ENCODE measurements around the gene DGAT2. TPM values are rescaled to one million over a fixed set of nuclear protein-coding genes. Genes with fewer than 3 reads are reported as not detected.

Gene DGAT2
- total and polyA plus RNA-seq, 4 donors, result 57.2 to 152 (median 108) TPM

- H3K9ac ChIP-seq (ENCODE audit: low read depth in 1 of 2, low read length in 2 of 2), result no peak overlapping the region
- no peak for TF ChIP-seq JUND (IDR thresholded peaks at IDR 0.05)
- TF ChIP-seq YY1 (IDR thresholded peaks at IDR 0.05), result no peak
- TF ChIP-seq ZBTB33 (IDR thresholded peaks at IDR 0.05), result no peak
- no peak for TF ChIP-seq ATF3 (IDR thresholded peaks at IDR 0.05)
- TF ChIP-seq TAF1 (conservative IDR thresholded peaks at IDR 0.05), result no peak
- no peak for TF ChIP-seq HNF4A (conservative IDR thresholded peaks at IDR 0.05)
- TF ChIP-seq REST (IDR thresholded peaks at IDR 0.05), result no peak
- H3K4me3 ChIP-seq (ENCODE audit: low read depth in 1 of 3, low read length in 3 of 3), result no peak overlapping the region
- H3K9me3 ChIP-seq (ENCODE audit: control insufficient read depth in 4 of 4, low read length in 3 of 4), result no peaks in the 10 kb centered on the region
- DNase-seq (ENCODE audit: low spot score), result no peak
- 82% methylated on average over 8 of the region's 8 CpGs for WGBS
- H3K27ac ChIP-seq (ENCODE audit: low read depth in 1 of 2, low read length in 2 of 2), result no peak overlapping the region
- H3K4me1 ChIP-seq (ENCODE audit: control insufficient read depth in 4 of 4, insufficient read depth in 4 of 4, low read length in 3 of 4), result peaks cover 7 to 53% (median 44%) of the 10 kb centered on the region in 4 donors
- peaks cover 2 to 40% (median 14%) of the 10 kb centered on the region in 4 donors for H3K36me3 ChIP-seq (ENCODE audit: control insufficient read depth in 4 of 4, insufficient read depth in 3 of 4, low read depth in 1 of 4, low read length in 3 of 4)
- no peaks in the 10 kb centered on the region for H3K27me3 ChIP-seq (ENCODE audit: control insufficient read depth in 4 of 4, insufficient read depth in 4 of 4, low read length in 3 of 4)
Measured at GRCh38 chr11:75797116-75797515, 28.5 kb downstream of the DGAT2 start.

- no peak for DNase-seq (ENCODE audit: low spot score)
Measured at GRCh38 chr11:75797792-75798191, 29.2 kb downstream of the DGAT2 start.

More at GRCh38 chr11:75797792-75798191, 29.2 kb downstream of the DGAT2 start:
- H3K4me1 ChIP-seq (ENCODE audit: control insufficient read depth in 4 of 4, insufficient read depth in 4 of 4, low read length in 3 of 4), result peaks cover 7 to 46% (median 37%) of the 10 kb centered on the region in 4 donors
- H3K9ac ChIP-seq (ENCODE audit: low read depth in 1 of 2, low read length in 2 of 2), result no peak overlapping the region
- no peak overlapping the region for H3K4me3 ChIP-seq (ENCODE audit: low read depth in 1 of 3, low read length in 3 of 3)
- no peaks in the 10 kb centered on the region for H3K27me3 ChIP-seq (ENCODE audit: control insufficient read depth in 4 of 4, insufficient read depth in 4 of 4, low read length in 3 of 4)
- H3K27ac ChIP-seq (ENCODE audit: low read depth in 1 of 2, low read length in 2 of 2), result no peak overlapping the region
- peaks cover 2 to 40% (median 14%) of the 10 kb centered on the region in 4 donors for H3K36me3 ChIP-seq (ENCODE audit: control insufficient read depth in 4 of 4, insufficient read depth in 3 of 4, low read depth in 1 of 4, low read length in 3 of 4)
- 96% methylated on average over 1 of the region's 1 CpG for WGBS
- no peaks in the 10 kb centered on the region for H3K9me3 ChIP-seq (ENCODE audit: control insufficient read depth in 4 of 4, low read length in 3 of 4)
- TF ChIP-seq GABPA (IDR thresholded peaks at IDR 0.05 in 1 of 2, conservative IDR thresholded peaks at IDR 0.05 in 1 of 2), result no peak
- no peak for TF ChIP-seq CTCF (IDR thresholded peaks at IDR 0.05; ENCODE audit: low read depth, low read length, missing input control)
- no peak for TF ChIP-seq ZBTB33 (IDR thresholded peaks at IDR 0.05)
- TF ChIP-seq FOXA2 (IDR thresholded peaks at IDR 0.05), result no peak
- no peak for TF ChIP-seq FOXA1 (IDR thresholded peaks at IDR 0.05)
- no peak for TF ChIP-seq RAD21 (IDR thresholded peaks at IDR 0.05)
- no peak for TF ChIP-seq JUND (IDR thresholded peaks at IDR 0.05)
- TF ChIP-seq SP1 (IDR thresholded peaks at IDR 0.05), result no peak
- no peak for TF ChIP-seq HNF4A (conservative IDR thresholded peaks at IDR 0.05)
- no peak for TF ChIP-seq EGR1 (IDR thresholded peaks at IDR 0.05; ENCODE audit: low read depth in 2 of 2)
- TF ChIP-seq YY1 (IDR thresholded peaks at IDR 0.05), result no peak
- TF ChIP-seq ATF3 (IDR thresholded peaks at IDR 0.05), result no peak
- TF ChIP-seq REST (IDR thresholded peaks at IDR 0.05), result no peak
- TF ChIP-seq TAF1 (conservative IDR thresholded peaks at IDR 0.05), result no peak
- no peak for TF ChIP-seq RXRA (IDR thresholded peaks at IDR 0.05)
- TF ChIP-seq HNF4G (IDR thresholded peaks at IDR 0.05), result no peak
- no peak for TF ChIP-seq NR2F2 (IDR thresholded peaks at IDR 0.05)
- TF ChIP-seq MAX (IDR thresholded peaks at IDR 0.05), result no peak

Data from liver (tissue), 9 donors.